NCI-H146 treated with DMSO at 0.1 percent for 48 hours (cell line): ENCODE results near the gene RPRD1B.
"Not testable (repeated sequence)": the region's sequence is repeated elsewhere in the genome, so short reads cannot be mapped to it uniquely, and the experiment has no call there.

Experiments used
- DNase-seq: peaks from one replicate; lab custom pipeline; 2025; ENCODE audit not compliant: unreplicated experiment; lab: John Stamatoyannopoulos, UW

Gene RPRD1B

DNA sequence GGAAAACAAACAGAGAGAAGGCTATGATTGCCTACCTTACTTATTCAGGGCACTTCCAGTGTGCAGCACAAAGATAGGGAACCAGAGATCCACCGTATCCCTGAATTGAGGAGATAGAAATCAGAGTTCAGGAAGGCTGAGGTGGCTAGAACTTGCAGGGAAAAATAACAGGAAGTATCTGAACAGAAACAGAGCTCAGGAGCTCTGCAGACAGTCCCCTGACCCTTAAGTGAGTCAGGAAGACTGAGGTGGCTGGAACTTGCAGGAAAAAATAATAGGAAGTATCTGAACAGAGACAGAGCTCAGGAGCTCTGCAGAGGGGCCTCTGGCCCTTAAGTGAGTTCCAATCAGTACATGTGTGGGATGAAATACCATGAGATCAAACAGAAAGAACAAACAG is 65.4 kb downstream of the RPRD1B start:
- DNase-seq = no peak

DNA sequence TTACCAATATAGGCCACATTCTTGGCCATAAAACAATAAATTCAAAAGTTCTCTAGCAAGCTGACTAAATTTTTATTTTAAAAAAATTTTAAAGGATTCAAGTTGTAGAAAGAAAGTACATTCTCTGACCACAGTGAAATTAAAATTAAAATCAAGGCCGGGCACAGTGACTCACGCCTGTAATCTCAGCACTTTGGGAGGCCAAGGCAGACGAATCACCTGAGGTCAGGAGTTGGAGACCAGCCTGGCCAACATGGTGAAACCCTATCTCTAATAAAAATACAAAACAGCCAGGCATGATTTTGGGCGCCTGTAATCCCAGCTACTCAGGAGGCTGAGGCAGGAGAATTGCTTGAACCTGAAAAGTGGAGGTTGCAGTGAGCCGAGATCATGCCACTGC is 68.7 kb downstream of the RPRD1B start:
- not testable (repeated sequence) for DNase-seq

DNA sequence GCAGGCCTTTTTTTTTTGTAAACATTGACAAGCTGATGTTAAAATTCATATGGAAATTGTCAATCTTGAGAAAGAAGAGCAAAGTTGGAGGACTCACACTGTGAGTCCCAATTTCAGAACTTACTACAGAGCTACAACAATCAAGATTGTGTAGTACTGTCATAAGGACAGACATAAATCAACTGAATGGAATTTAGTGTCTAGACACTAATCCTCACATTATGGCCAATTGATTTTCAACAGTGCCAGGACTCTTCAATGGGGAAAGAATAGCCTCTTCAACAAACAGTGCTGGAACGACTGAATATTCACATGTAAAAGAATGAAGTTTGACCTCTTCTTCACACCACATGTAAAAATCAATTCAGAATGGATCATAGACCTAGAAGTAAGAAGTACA is 70.7 kb downstream of the RPRD1B start:
- DNase-seq = no peak

DNA sequence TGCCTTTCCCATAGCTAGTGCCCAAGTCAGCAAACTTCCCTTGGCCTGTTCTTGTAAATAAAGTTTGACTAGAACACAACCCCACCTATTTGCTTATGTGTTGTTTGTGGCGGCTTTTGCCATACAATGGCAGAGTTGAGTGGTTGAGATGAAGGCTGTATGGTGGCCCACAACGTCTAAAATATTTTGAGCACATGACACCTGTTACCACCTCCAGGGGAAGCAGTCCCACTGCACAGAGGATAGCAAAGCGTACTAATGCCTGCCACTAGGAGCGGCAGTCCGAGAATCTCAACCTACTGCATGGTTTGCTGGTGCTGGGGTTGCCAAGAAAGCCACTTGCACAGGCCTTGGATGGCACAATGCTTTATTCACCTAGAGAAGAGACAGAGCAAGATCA is 72.9 kb downstream of the RPRD1B start:
- no peak for DNase-seq

DNA sequence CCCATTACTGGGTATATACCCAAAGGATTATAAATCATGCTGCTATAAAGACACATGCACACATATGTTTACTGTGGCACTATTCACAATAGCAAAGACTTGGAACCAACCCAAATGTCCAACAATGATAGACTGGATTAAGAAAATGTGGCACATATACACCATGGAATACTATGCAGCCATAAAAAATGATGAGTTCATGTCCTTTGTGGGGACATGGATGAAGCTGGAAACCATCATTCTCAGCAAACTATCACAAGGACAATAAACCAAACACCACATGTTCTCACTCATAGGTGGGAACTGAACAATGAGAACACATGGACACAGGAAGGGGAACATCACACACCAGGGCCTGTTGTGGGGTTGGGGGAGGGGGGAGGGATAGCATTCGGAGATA is 73.8 kb downstream of the RPRD1B start:
- DNase-seq = not testable (repeated sequence)

DNA sequence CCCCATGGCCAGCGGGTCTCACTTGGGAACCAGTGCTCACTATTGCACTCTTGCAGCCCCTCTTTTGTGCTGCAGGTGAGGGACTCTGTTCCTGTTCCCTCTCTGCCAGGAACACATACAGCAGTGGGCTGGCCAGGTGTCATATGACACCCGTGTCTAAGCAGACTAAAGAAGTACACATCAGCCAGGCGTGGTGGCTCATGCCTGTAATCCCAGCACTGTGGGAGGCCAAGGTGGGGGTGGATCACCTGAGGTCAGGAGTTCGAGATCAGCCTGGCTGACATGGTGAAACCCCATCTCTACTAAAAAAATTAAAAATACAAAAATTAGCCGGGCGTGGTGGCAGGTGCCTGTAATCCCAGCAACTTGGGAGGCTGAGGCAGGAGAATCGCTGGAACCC is 74.4 kb downstream of the RPRD1B start:
- DNase-seq = not testable (repeated sequence)

DNA sequence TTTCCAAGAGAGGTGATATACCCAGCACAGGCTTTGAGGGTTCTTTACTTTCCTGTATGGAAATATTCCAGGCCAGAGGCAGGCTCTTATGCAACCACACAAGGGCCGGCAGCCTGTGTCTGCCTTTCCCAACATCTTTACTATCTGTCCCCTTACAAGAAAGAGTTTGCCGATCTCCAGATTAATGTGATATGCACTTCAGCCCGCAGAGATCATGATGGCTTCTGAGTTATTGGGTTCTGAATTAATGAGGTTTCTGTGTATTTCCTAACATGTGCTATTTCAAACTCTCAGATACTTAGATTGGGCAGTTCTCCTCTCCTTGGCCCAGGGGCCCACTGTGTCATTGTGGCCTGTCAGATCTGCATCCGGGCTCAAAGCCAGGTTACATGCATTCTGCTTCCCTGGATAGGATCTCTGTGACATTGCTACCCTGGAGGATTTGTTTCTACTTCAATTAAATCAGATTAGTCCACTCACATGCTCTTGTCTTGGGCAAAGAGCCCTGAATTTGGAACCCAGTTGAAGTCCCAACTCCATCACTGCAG is 75.0 kb downstream of the RPRD1B start:
- DNase-seq = no peak

DNA sequence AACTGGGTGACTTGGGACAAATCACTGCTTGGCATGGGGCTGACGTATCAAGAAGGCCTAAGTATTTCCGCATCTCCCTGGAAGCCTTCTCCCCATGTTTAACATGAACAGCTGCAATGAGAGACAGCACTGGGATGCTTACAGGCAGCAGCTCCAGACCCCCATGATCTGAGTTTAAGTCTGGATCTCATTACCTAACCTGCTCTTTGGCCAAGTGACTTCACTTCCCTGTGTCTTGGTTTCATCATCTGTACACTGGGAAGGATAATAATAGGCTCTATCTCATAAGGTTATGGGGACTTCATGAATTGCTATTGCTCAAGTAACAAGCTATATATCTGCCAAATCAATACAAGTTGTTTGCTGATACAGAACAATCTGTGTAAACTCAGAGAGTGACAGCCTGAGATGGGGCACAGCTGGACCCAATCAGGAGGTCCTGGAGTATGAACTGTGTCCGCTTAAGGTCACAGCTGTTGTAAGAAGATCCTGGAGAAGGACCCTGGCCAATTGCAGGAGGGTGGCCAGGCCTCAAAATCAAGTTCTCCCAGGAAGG is 75.5 kb downstream of the RPRD1B start:
- no peak for DNase-seq

DNA sequence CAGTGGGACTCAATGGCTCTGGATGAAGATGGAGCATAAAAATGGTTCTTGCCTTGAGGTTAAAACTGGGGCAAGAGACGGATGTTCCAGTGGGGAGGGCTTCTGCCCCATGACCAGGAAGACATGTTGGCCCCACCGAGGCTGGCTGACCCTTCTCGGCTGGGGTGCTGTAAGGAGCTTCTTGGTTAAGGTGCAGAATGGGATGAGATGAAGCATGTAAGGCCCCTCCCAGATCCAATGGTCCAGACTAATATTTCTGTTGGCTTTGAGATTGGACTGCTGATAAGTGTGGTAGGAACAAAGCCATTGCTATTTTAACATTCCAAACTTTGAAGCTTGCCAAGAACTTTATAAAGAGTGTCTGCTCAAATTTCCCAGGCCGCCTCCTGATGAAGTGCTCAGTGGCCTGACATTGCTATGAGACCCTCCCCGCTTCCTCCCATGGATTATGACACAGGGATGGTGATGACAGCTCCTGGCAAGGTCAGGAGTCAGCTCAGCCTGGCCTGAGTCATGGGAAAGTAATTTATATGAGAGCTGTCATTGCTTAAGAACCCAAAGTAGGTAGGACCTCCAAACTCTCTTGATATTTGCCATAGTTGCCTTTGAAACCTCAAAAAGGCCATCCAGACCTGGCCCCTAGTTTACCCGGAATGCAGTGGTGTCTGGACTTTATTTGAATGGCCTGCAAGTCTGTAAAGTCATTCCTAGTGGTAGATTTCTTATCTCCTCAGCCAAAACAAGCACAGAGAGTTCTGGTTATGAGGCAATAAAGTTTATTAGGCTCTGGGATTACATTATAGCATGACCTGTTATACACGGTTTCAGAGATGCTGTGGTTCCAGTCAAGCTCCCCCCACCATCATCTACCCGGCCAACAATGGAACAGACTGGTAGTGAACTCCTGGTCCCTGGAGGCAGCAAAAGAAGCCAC is 76.3 kb downstream of the RPRD1B start:
- DNase-seq = no peak

DNA sequence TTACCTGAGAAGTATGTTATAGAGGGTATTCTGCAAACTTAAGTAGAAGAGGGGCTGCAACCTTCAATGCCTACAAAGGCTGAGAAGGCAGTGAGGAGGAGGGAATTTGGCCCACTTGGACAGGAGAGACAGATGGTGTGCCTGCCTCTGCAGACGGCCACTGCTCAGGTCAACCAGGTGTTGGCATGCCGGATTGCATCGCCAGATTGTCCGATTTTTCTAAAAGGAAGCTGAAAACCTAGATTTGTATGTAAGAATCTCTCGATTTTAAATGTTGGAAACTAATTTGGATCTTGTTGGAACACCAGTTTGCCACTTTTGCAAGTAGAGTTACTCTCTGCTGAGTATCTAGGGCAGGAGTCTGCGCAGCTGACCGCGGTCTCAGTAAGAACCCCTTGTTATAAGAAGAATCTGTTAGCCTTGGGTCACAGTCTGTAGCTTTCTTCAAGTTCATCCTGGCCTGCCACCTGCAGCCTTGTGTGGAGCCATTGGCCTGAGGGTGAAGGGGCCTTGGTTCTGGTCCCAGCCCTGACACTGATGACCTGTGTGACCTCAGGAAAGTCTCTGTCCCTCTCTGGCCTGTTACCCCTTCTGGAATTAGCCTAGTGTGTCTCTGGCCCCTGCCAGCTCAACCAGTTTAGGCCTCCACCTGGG is 77.1 kb downstream of the RPRD1B start:
- DNase-seq = no peak

DNA sequence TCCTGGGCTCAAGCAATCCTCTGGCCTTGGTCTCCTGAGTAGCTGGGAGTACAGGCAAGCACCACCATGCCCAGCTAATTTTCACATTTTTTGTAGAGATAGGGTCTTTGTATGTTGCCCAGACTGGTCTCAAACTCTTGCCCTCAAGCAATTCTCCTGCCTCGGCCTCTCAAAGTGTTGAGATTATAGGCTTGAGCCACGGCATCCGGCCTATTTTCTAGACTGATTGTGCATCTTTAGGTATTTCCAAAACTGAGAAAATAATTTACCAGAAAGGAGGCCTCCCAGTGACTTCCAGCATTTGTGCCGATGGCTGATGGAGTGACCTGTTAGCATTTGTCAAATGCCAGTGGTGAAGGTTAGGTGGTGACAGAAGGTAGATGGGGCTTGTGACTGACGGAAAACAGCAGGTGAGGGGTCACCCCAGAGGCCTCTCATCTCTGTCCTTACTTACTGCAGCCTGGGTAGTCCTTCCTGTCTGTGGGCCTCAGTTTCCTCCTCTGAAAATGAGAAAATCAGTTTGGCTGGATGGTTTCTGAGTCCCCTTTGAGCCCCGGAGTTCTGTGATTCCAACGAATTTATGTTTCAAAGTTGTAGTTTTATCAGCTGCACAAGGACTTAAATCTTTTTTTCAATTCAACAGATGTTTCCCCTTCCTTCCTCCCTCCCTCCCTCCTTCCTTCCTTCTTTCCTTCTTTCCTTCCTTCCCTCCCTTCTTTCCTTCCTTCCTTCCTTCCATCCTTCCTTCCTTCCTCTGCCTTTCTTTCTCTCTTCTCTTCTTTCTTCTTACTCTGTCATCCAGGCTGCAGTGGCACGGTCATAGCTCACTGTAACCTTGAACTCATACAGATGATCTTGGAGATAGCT is 78.1 kb downstream of the RPRD1B start:
- no peak for DNase-seq

DNA sequence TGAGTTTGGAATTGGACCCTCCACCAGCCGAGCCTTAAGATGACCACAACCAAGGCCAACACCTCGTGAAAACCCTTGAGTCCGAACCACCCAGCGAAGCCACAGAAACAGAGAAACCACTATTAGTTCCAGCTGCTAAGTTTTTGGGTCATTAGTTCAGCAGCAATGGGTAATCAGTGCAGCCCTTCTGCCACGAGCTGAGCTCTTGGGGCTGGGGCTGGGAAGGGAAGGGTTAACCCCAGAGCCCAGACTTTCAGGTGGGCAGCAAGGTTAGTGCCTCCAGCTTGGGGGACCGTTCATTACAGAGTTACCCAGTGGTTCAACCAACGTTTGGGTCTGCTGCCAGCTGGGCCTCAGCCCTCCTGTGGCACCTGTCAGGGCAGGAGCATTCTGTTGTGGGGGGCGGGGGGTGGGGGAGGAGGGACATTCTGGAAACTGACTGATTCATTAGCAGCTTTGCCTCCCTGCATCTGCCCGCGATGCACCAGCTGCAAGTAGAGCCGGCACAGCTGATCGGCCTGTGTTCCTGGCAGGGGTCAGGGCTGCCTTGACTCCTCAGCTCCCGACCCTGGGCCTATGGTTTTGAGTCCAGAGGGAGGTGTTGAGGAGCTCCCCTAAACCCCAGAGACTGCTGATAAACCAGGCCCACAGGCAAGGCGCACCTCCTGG is 78.8 kb downstream of the RPRD1B start:
- no peak for DNase-seq

DNA sequence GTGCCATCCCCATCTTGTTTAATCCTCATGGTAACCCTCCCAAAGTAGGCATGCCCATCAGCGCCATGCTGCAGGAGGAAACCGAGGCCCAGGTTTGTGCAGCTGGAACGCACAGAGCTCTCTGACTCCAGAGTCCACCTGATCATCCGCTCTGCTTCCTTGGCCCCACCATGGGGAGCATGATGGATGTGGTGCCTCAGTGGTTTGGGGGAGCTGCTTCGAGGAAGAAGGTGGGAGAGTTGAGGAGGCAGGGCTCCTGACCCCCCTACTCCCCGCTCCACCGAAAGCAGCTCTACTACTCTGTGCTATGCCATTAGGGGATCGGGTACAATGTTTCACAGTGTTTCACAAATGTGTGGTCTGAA is 79.4 kb downstream of the RPRD1B start:
- DNase-seq = no peak

DNA sequence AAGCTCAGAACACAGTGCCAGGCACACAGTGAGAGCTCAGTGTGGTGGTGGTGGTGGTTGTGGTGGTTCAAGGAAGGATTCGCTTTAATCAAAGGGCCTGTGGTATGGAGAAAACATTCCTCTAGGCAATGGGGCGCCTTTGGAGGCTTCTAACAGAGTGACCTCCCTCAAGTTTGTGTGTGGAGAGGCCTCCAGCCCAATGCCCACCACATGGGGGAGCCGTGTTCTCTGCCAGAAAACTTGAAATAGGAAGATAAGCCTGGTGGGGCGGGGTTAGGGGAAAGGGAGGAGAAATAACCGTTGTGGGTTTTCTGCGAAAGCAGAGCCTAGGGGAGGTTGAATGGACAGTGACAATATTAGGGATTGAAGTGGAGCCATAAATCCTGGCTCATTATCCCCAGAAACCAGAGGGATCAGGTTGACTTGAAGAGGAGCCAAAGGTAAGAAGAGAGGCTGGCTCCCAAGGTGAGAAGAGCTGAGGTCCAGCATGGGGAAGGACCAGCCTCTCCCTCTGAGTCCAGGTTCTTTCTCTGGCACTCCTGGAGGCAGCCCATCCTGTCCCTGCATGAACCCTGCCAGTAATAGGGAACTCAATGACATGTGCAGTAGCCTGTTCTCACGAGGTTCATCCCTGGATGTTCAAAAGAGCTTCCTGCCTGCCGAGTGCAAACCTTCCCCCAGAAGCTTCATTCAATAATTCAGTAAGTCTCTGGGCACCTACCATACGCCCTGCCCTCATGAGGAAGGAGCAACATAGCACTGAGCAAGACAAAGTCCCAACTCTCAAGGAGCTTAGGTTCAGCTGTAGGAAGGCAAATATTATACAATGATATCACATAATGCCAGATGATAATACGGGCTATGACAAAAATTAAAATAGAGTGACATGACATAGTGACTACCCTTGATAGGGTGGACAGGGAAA is 80.1 kb downstream of the RPRD1B start:
- no peak for DNase-seq

DNA sequence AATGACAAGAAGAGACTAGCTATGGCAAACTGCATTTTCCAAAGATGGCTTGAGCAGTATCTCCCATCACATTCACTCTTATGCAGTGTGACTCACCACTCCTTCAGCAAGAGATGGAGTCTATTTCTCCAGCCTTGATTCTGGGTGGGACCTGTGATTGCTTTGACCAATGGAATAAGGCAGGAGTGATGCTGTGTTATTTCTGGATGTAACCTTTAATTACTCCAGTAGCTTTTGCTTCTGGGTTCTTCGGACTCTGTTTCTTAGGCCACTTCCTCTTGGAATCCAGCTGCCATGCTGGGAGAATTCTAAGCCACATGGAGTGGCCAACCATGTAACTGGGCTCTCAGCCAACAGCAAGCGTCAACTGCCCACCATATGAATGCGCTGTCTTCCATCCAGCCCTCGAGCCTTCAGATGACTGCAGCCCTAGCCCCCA is 80.8 kb downstream of the RPRD1B start:
- DNase-seq = no peak

DNA sequence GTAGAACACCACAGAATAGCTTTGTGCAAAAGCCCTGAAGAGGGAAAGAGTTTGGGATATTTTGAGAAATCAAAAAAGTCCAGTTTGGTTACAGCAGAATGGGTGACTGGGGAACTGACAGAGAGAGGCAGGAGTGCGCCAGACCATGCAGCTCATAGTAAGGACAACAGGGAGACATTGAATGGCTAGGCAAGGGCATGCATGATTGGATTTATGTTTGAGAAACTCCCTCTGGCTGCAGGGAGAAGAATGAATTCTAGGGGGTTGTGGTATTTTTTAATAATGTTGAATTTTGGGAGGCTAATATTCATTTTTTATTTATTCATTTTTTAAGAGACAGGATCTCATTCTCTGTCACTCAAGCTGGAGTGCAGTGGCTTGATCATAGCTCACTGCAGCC is 81.7 kb downstream of the RPRD1B start:
- no peak for DNase-seq

DNA sequence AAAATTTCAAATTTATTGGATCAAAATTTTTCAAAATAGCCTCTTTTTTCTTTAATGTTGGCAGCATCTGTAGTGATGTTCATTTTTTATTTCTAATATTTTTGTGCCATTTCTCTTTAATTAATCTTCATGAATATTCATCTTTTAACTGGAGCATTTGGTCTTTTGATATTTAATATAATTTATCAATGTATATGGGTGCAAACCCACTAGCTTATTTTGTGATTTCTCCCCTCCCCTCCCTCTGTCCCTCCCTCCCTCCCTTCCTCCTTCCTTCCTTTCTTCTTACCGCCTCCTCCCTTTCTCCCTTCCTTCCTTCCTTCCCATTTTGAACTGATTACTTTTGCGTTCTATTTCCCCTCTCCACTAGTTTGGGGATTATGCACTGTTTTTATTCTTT is 82.3 kb downstream of the RPRD1B start:
- DNase-seq = no peak

DNA sequence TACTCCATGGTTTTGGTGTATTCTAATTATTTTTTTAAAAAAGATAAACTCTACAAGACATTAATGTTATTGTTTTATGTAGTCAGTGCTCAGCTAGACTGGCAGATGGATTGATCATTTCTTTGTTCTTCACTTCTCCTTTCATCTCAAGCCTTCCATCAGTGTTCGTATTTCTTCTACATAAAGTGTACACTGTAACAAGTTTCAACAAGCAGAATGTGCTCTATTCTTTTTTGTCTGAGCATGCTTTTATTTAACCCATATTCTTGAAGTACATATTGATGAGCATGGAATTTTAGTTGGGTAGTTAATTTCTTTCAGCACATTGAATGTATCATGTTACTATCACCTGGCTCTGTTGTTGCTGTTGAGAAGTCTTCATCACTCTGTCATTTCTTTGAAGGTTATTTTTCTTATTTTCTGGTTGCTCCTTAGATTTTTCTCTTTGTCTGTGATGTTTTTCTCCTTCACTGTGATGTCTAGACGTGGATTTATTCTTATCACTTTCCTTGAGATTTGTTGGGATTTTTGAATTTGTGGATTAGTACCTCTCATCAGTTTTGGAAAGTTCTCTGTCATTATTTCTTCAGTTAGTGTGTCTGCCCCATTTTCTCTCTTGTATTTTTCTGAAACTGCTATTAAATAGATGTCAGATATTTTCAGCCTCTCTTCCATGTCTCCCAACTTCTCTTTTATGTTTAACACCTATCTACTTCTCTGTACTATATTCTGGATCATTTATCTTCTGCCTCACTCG is 83.0 kb downstream of the RPRD1B start:
- DNase-seq = no peak

DNA sequence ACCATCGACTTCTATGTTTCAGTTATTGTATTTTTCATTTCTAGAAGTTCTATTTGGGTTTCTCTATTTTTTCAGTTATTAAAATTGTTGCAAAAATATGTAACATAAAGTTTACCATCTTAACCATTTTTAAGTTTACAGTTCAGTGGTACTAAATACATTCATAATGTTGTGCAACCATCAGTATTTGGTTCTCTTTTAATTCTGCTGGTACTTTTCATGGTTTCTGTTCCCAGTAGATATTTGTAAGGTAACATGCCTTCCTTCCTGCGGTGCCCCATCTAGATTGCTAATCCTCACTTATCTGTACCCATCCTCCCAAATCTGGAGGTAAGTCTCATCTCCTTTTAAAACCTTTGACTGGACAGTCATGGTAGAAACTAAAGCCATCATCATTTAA is 83.7 kb downstream of the RPRD1B start:
- DNase-seq = no peak
